ENCODE data around the gene RBM47. TPM values are rescaled to one million over a fixed set of nuclear protein-coding genes. Genes with fewer than 3 reads are reported as not detected.

RBM47 gene
- 12.6 and 12.9 TPM in 2 replicates for total RNA-seq
- 6.6 TPM for total RNA-seq (2013)
- polyA plus RNA-seq = 5.4 and 5.6 TPM in 2 replicates
- polyA minus RNA-seq = 27.1 and 29.5 TPM in 2 replicates

DNA sequence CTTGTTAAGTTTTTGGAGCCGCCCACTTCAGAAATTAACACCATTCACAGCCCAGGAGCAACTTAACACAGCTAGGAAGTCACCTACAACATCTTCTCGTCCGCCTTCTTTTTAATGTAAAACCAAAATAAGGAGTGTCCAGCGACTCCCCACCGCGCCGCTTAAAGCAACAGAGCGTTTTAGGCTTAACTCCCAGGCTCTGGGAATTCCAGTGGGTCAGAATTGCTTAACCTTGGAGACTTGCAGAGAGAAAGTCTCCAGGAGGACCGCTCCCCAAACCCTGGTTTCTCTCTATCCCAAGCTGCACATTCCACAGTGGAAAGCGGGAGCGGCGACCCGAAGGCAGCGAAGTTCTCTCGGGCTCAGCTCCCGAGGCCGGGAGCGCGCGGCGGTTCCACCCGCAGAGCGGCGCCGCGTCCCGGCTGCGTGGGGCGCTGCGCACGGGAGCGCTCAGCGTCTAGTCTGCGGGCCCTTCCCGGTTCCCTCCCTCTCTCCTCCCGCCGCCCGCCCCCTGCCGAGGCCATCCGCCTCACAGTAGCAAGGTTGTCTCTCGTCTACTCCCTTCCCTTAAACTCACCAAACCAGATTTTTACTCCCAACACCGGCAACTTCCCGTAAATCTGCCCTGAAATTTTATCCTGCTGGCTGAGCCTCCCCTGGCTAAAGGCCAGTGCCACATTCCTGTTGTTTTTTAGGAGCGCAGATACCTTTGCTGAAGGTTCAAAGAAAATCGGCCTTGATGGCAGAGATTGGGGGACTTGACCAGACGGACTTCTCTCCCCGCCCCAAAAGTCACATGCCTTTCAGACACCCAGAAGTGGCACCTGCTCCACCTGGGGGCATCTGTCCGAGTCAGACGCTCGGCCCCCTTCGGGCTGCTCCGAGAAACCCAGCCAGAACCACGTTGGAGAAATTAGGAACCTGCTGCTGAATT lies at the start of gene RBM47:
RBM47 (minus strand) TSS at position 464 of the 934 bp plus-strand sequence. CDS start 190,971 bp downstream, outside the sequence.
- H3K27me3 Mint-ChIP-seq = peaks cover 4% of the 10 kb centered on the region
- peak within 1 kb of the TSS; percentile 78 for H3K9ac ChIP-seq (ENCODE audit: low read length)

More for the DNA sequence above, at the start of gene RBM47:
- Histone ChIP-seq H3K27ac (ENCODE audit: low read length in 2 of 2) (peak within 1 kb of the TSS; percentile 61 to 72), H3K36me3 (replicated peaks in 1 of 2; ENCODE audit: control extremely low read depth in 1 of 2, control insufficient read depth in 1 of 2, extremely low read depth in 1 of 2, insufficient read depth in 2 of 2, low read length in 1 of 2) (no peaks in the 10 kb centered on the region), H4K20me1 (ENCODE audit: control insufficient read depth, insufficient read depth, low read length, poor library complexity, severe bottlenecking) (no peaks in the 10 kb centered on the region), H3K79me2 (ENCODE audit: control insufficient read depth, insufficient read depth, low read length) (no peaks in the 10 kb centered on the region), H3K27me3 (replicated peaks in 1 of 4; ENCODE audit: control extremely low read depth in 1 of 4, control insufficient read depth in 3 of 4, insufficient read depth in 4 of 4, low read length in 3 of 4) (no peaks in the 10 kb centered on the region), H3K4me3 (ENCODE audit: control extremely low read depth in 1 of 5, extremely low read depth in 1 of 5, insufficient read depth in 1 of 5, low read depth in 2 of 5, low read length in 4 of 5) (peak within 1 kb of the TSS; percentile 59 to 88 (median 70)), H3K9me3 (ENCODE audit: control extremely low read depth in 1 of 3, control insufficient read depth in 2 of 3, insufficient read depth in 1 of 3, low read length in 2 of 3) (no peaks in the 10 kb centered on the region), H3K4me1 (ENCODE audit: control insufficient read depth in 2 of 2, insufficient read depth in 2 of 2, low read length in 2 of 2) (peaks cover 14 to 15% of the 10 kb centered on the region in 2 donors), H3K4me2 (replicated peaks; ENCODE audit: low read depth, low read length, poor library complexity, severe bottlenecking) (peak within 1 kb of the TSS; percentile 98), H2AFZ (ENCODE audit: insufficient read depth, low read depth, low read length, poor library complexity, severe bottlenecking) (peak within 1 kb of the TSS; percentile 88)
- ATAC-seq (ENCODE audit: low read depth) (peak; percentile 55), DNase-seq (peak; percentile 67)
- intact Hi-C loops (cut with micrococcal nuclease) = loop anchor here (1.0 to 10.0 kb wide), 4 partner anchors 8 to 575 kb away; partner anchors contain the start of gene N4BP2
- Mint-ChIP-seq H3K27ac (peak within 1 kb of the TSS; percentile 86), H3K4me1 (peaks cover 20% of the 10 kb centered on the region), H3K4me3 (peak within 1 kb of the TSS; percentile 96), H3K9me3 (ENCODE audit: insufficient read depth) (no peaks in the 10 kb centered on the region)
- under 1% methylated on average over 53 of the region's 53 CpGs for WGBS (ENCODE audit: insufficient coverage)
- TF ChIP-seq EZH2 (IDR thresholded peaks at IDR 0.05; ENCODE audit: borderline replicate concordance, insufficient read depth, low read depth, low read length, poor library complexity, severe bottlenecking) = no peak
- TF ChIP-seq, protein P1, sequence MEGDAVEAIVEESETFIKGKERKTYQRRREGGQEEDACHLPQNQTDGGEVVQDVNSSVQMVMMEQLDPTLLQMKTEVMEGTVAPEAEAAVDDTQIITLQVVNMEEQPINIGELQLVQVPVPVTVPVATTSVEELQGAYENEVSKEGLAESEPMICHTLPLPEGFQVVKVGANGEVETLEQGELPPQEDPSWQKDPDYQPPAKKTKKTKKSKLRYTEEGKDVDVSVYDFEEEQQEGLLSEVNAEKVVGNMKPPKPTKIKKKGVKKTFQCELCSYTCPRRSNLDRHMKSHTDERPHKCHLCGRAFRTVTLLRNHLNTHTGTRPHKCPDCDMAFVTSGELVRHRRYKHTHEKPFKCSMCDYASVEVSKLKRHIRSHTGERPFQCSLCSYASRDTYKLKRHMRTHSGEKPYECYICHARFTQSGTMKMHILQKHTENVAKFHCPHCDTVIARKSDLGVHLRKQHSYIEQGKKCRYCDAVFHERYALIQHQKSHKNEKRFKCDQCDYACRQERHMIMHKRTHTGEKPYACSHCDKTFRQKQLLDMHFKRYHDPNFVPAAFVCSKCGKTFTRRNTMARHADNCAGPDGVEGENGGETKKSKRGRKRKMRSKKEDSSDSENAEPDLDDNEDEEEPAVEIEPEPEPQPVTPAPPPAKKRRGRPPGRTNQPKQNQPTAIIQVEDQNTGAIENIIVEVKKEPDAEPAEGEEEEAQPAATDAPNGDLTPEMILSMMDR (IDR thresholded peaks at IDR 0.05) = no peak
- ChIA-PET CTCF (interaction anchor here (0.5 to 1.6 kb wide), 2 partner anchors 17 to 539 kb away, joined by 3 to 4 read pairs; no protein-coding TSS in a partner anchor), POLR2A (no interaction called here)

Data from B cell (primary cell).